Smooth muscle cell (in vitro differentiated cells): Measurements from ENCODE around the gene PLGLB1. TPM values are rescaled to one million over a fixed set of nuclear protein-coding genes. Genes with fewer than 3 reads are reported as not detected.
"Not testable (repeated sequence)": the region's sequence is repeated elsewhere in the genome, so short reads cannot be mapped to it uniquely, and the experiment has no call there.

Source experiments
- DNase-seq: peaks from one replicate; lab custom pipeline; 2025; ENCODE audit not compliant: unreplicated experiment; lab: John Stamatoyannopoulos, UW
- H2AFZ ChIP-seq: fragments of 200-600 bp; sonication (generic); 2 replicates; pipeline ENCODE4 v1.6.0; 2016; ENCODE audit warnings: antibody characterized with exemption, low read depth, mild to moderate bottlenecking
- H3F3A ChIP-seq: fragments of 200-600 bp; sonication (generic); 2 replicates; pipeline ENCODE4 v1.6.0; 2017; ENCODE audit warnings: antibody characterized with exemption, low read depth
- H3K27ac ChIP-seq: fragments of 200-600 bp; sonication (generic); 2 replicates; pipeline ENCODE4 v1.5.1; 2016; ENCODE audit warnings: low read depth, mild to moderate bottlenecking
- H3K27me3 ChIP-seq: fragments of 200-600 bp; sonication (generic); 2 replicates; pipeline ENCODE4 v1.6.1; 2016; ENCODE audit warnings: low read depth, mild to moderate bottlenecking
- H3K36me3 ChIP-seq: fragments of 200-600 bp; sonication (generic); 2 replicates; pipeline ENCODE4 v1.5.1; 2016; ENCODE audit warnings: low read depth
- H3K4me1 ChIP-seq: fragments of 200-600 bp; sonication (generic); 2 replicates; pipeline ENCODE4 v1.5.1; 2016; ENCODE audit warnings: low read depth
- H3K4me2 ChIP-seq: fragments of 200-600 bp; sonication (generic); 2 replicates; pipeline ENCODE4 v1.6.0; 2016; ENCODE audit warnings: mild to moderate bottlenecking
- H3K4me3 ChIP-seq: fragments of 200-600 bp; sonication (generic); 2 replicates; pipeline ENCODE4 v1.5.1; 2016; ENCODE audit warnings: mild to moderate bottlenecking
- H3K79me2 ChIP-seq: fragments of 200-600 bp; sonication (generic); 2 replicates; pipeline ENCODE4 v1.6.0; 2016; ENCODE audit warnings: low read depth, mild to moderate bottlenecking
- H3K9ac ChIP-seq: fragments of 200-600 bp; sonication (generic); 2 replicates; pipeline ENCODE4 v1.6.0; 2016; ENCODE audit warnings: low read depth
- H3K9me3 ChIP-seq: fragments of 200-600 bp; sonication (generic); replicated peaks from 2 replicates; pipeline ENCODE4 v1.5.1; 2016; ENCODE audit warnings: low read depth
- H4K20me1 ChIP-seq: fragments of 200-600 bp; sonication (generic); 2 replicates; pipeline ENCODE4 v1.6.0; 2016; ENCODE audit warnings: low read depth
- WGBS: methylation state at CpG from one replicate; pipeline ENCODE4 v1.1.7; 2016; ENCODE audit warnings: low lambda C conversion rate; 5-methylcytosine and 5-hydroxymethylcytosine counted together
- polyA plus RNA-seq: library from polyadenylated mRNA; unstranded; fragments of >200 nt; fragmentation: Nextera tagmentation; extraction: Ambion mirVana; gene quantifications from 2 replicates; pipeline ENCODE4 v1.2.1, GENCODE V29; 2016
- total RNA-seq: library from RNA; depleted of rRNA; stranded (reverse); fragments of >200 nt; gene quantifications from 2 replicates; pipeline ENCODE4 v1.2.3, GENCODE V29; 2014

The PLGLB1 gene
- 4.3 and 6.1 TPM in 2 replicates for total RNA-seq
- polyA plus RNA-seq: 1.00 and 1.0 TPM in 2 replicates

- no CpG with 5 or more reads among the region's 3 CpGs for WGBS
Measured at GRCh38 chr2:87021744-87022143, at the start of gene PLGLB1. Gene PLGLB1 (minus strand): TSS chr2:87021844. CDS start chr2:87021783, 61 bp downstream.

GRCh38 chr2:87064305-87064704, 42.7 kb upstream of the PLGLB1 start:
- not testable (repeated sequence) for H3K4me2 ChIP-seq, H3K79me2 ChIP-seq, H3K27ac ChIP-seq, H4K20me1 ChIP-seq, H3F3A ChIP-seq, H3K36me3 ChIP-seq, H3K4me3 ChIP-seq, H2AFZ ChIP-seq, H3K27me3 ChIP-seq, H3K9me3 ChIP-seq, H3K9ac ChIP-seq, DNase-seq, H3K4me1 ChIP-seq
- no CpG with 5 or more reads among the region's 2 CpGs for WGBS

More at GRCh38 chr2:87021744-87022143, at the start of gene PLGLB1:
- H3K27me3 ChIP-seq, H3K36me3 ChIP-seq, H3K4me3 ChIP-seq, H4K20me1 ChIP-seq, H3F3A ChIP-seq, DNase-seq, H3K4me1 ChIP-seq, H3K9ac ChIP-seq, H3K4me2 ChIP-seq, H3K9me3 ChIP-seq, H2AFZ ChIP-seq, H3K79me2 ChIP-seq, H3K27ac ChIP-seq: not testable (repeated sequence)

GRCh38 chr2:87063431-87063830, 41.8 kb upstream of the PLGLB1 start:
- H2AFZ ChIP-seq, H3K27me3 ChIP-seq, H3K4me1 ChIP-seq, H3K9ac ChIP-seq, H3K4me3 ChIP-seq, H3K9me3 ChIP-seq, H3K36me3 ChIP-seq, H3K27ac ChIP-seq, H3F3A ChIP-seq, DNase-seq, H3K79me2 ChIP-seq, H4K20me1 ChIP-seq, H3K4me2 ChIP-seq: not testable (repeated sequence)
- WGBS: no CpG with 5 or more reads among the region's 2 CpGs

GRCh38 chr2:87061519-87061918, 39.9 kb upstream of the PLGLB1 start:
- not testable (repeated sequence) for H3K4me1 ChIP-seq, H3K9ac ChIP-seq, H3K9me3 ChIP-seq, H3K27me3 ChIP-seq, H4K20me1 ChIP-seq, H3K27ac ChIP-seq, H3F3A ChIP-seq, H3K36me3 ChIP-seq, H3K79me2 ChIP-seq, H3K4me3 ChIP-seq, H3K4me2 ChIP-seq, H2AFZ ChIP-seq, DNase-seq
- no CpG with 5 or more reads among the region's 1 CpG for WGBS

GRCh38 chr2:87057606-87058005, 36.0 kb upstream of the PLGLB1 start:
- not testable (repeated sequence) for H3F3A ChIP-seq, H3K9ac ChIP-seq, H3K9me3 ChIP-seq, H3K79me2 ChIP-seq, H3K4me1 ChIP-seq, H3K4me3 ChIP-seq, H4K20me1 ChIP-seq, H2AFZ ChIP-seq, H3K36me3 ChIP-seq, H3K4me2 ChIP-seq, H3K27me3 ChIP-seq, H3K27ac ChIP-seq, DNase-seq
- WGBS: 97% methylated on average over 3 of the region's 4 CpGs

GRCh38 chr2:87056843-87057242, 35.2 kb upstream of the PLGLB1 start:
- H2AFZ ChIP-seq, H3K36me3 ChIP-seq, H3F3A ChIP-seq, H3K4me3 ChIP-seq, H3K27me3 ChIP-seq, H3K27ac ChIP-seq, H3K9me3 ChIP-seq, H4K20me1 ChIP-seq, H3K79me2 ChIP-seq, H3K9ac ChIP-seq, H3K4me1 ChIP-seq, DNase-seq, H3K4me2 ChIP-seq: not testable (repeated sequence)

GRCh38 chr2:87056435-87056834, 34.8 kb upstream of the PLGLB1 start:
- DNase-seq, H3K4me3 ChIP-seq, H3K4me2 ChIP-seq, H3K36me3 ChIP-seq, H3K9ac ChIP-seq, H3K9me3 ChIP-seq, H3K27me3 ChIP-seq, H4K20me1 ChIP-seq, H3K4me1 ChIP-seq, H2AFZ ChIP-seq, H3F3A ChIP-seq, H3K79me2 ChIP-seq, H3K27ac ChIP-seq: not testable (repeated sequence)
- no CpG with 5 or more reads among the region's 11 CpGs for WGBS

GRCh38 chr2:87054375-87054774, 32.7 kb upstream of the PLGLB1 start:
- H4K20me1 ChIP-seq, H3K9ac ChIP-seq, H3K9me3 ChIP-seq, H3F3A ChIP-seq, H3K27ac ChIP-seq, H3K27me3 ChIP-seq, H3K79me2 ChIP-seq, H3K4me1 ChIP-seq, H2AFZ ChIP-seq, H3K4me2 ChIP-seq, H3K36me3 ChIP-seq, DNase-seq, H3K4me3 ChIP-seq: not testable (repeated sequence)
- 94% methylated on average over 2 of the region's 4 CpGs for WGBS
